Measurements from ENCODE around the gene AMBRA1.

- TF ChIP-seq POLR2A (IDR thresholded peaks at IDR 0.05; ENCODE audit: low read depth, low read length): no peak
- TF ChIP-seq CTCF (IDR thresholded peaks at IDR 0.05; ENCODE audit: extremely low read depth in 1 of 2, insufficient read depth in 1 of 2, low read depth in 1 of 2, low read length in 2 of 2): no peak
- no peak for TF ChIP-seq POLR2AphosphoS5 (IDR thresholded peaks at IDR 0.05; ENCODE audit: insufficient read depth, low read depth, low read length)
These were observed 39.3 kb downstream of the AMBRA1 start for GRCh38 chr11:46554213-46555147.
